Nephron (organoid): Measurements from ENCODE around the gene VAPA.

Source experiments
- H3K27ac Mint-ChIP-seq, 3 experiments: 2 replicates each; pipeline ENCODE4 v1.8.0; 2020; ENCODE audit warnings: mixed read lengths in 3 of 3, mild to moderate bottlenecking in 2 of 3, moderate library complexity in 1 of 3
- H3K27me3 Mint-ChIP-seq: 2 replicates; pipeline ENCODE4 v1.8.0; 2021; ENCODE audit warnings: low read depth, mild to moderate bottlenecking, moderate library complexity, mixed read lengths
- H3K36me3 Mint-ChIP-seq: 2 replicates; pipeline ENCODE4 v1.8.0; 2020; ENCODE audit warnings: low read depth, mixed read lengths
- H3K4me1 Mint-ChIP-seq: 2 replicates; pipeline ENCODE4 v1.8.0; 2020; ENCODE audit warnings: mixed read lengths
- H3K4me3 Mint-ChIP-seq, 3 experiments: 2 replicates each; pipeline ENCODE4 v1.8.0; 2020; ENCODE audit warnings: mild to moderate bottlenecking in 3 of 3, mixed read lengths in 3 of 3, moderate library complexity in 2 of 3
- H3K9me3 Mint-ChIP-seq: 2 replicates; pipeline ENCODE4 v1.8.0; 2020; ENCODE audit warnings: mixed read lengths
- CTCF ChIP-seq, 3 experiments: fragments of 200-600 bp; sonication (generic); IDR thresholded peaks; one replicate each; pipeline ENCODE4 v1.5.0; 2021; ENCODE audit warnings: antibody characterized with exemption in 3 of 3; ENCODE audit not compliant: unreplicated experiment in 3 of 3

Gene VAPA

GRCh38 chr18:9960258-9960904 lies 46.6 kb downstream of the VAPA start:
- H3K4me3 Mint-ChIP-seq, result no peak overlapping the region
- no peak for TF ChIP-seq CTCF (IDR thresholded peaks at IDR 0.05; ENCODE audit: unreplicated experiment in 3 of 3)
- no peaks in the 10 kb centered on the region for H3K9me3 Mint-ChIP-seq
- H3K27ac Mint-ChIP-seq, result no peak overlapping the region
- H3K36me3 Mint-ChIP-seq, result peaks cover 4% of the 10 kb centered on the region
- H3K4me1 Mint-ChIP-seq, result peaks cover 12% of the 10 kb centered on the region
- H3K27me3 Mint-ChIP-seq, result no peaks in the 10 kb centered on the region

GRCh38 chr18:9961041-9961440 lies 47.2 kb downstream of the VAPA start:
- no peak overlapping the region for H3K4me3 Mint-ChIP-seq
- H3K36me3 Mint-ChIP-seq, result peaks cover 4% of the 10 kb centered on the region

GRCh38 chr18:9965711-9966624 lies 52.2 kb downstream of the VAPA start:
- no peak overlapping the region for H3K4me3 Mint-ChIP-seq
- no peaks in the 10 kb centered on the region for H3K36me3 Mint-ChIP-seq
- no peak for TF ChIP-seq CTCF (IDR thresholded peaks at IDR 0.05; ENCODE audit: unreplicated experiment in 3 of 3)
- no peaks in the 10 kb centered on the region for H3K9me3 Mint-ChIP-seq
- no peak overlapping the region for H3K27ac Mint-ChIP-seq
- no peaks in the 10 kb centered on the region for H3K27me3 Mint-ChIP-seq
- peaks cover 8% of the 10 kb centered on the region for H3K4me1 Mint-ChIP-seq

More at GRCh38 chr18:9961041-9961440, 47.2 kb downstream of the VAPA start:
- peaks cover 12% of the 10 kb centered on the region for H3K4me1 Mint-ChIP-seq
- TF ChIP-seq CTCF (IDR thresholded peaks at IDR 0.05; ENCODE audit: unreplicated experiment in 3 of 3), result no peak
- peak overlapping the region in 2 of 3 experiments; percentile 3 to 6 for H3K27ac Mint-ChIP-seq
- no peaks in the 10 kb centered on the region for H3K9me3 Mint-ChIP-seq
- no peaks in the 10 kb centered on the region for H3K27me3 Mint-ChIP-seq

- H3K27ac Mint-ChIP-seq, result no peak overlapping the region
- TF ChIP-seq CTCF (IDR thresholded peaks at IDR 0.05; ENCODE audit: unreplicated experiment in 3 of 3), result no peak
- peaks cover 11% of the 10 kb centered on the region for H3K4me1 Mint-ChIP-seq
- peaks cover 5% of the 10 kb centered on the region for H3K36me3 Mint-ChIP-seq
- H3K9me3 Mint-ChIP-seq, result no peaks in the 10 kb centered on the region
- no peak overlapping the region for H3K4me3 Mint-ChIP-seq
- no peaks in the 10 kb centered on the region for H3K27me3 Mint-ChIP-seq
Observed at GRCh38 chr18:9968081-9968848, 54.4 kb downstream of the VAPA start.

- Mint-ChIP-seq H3K36me3 (peaks cover 8% of the 10 kb centered on the region), H3K4me3 (no peak overlapping the region)
Observed at GRCh38 chr18:9969247-9969646, 55.4 kb downstream of the VAPA start.

More at GRCh38 chr18:9969247-9969646, 55.4 kb downstream of the VAPA start:
- TF ChIP-seq CTCF (IDR thresholded peaks at IDR 0.05; ENCODE audit: unreplicated experiment in 3 of 3), result no peak
- peaks cover 3% of the 10 kb centered on the region for H3K9me3 Mint-ChIP-seq
- H3K27me3 Mint-ChIP-seq, result no peaks in the 10 kb centered on the region
- peaks cover 11% of the 10 kb centered on the region for H3K4me1 Mint-ChIP-seq
- no peak overlapping the region for H3K27ac Mint-ChIP-seq
